Esophagus muscularis mucosa (tissue), 3 donors: Measurements from ENCODE around the gene TRAPPC2L.

Experiments
- POLR2A ChIP-seq: fragments of 450-650 bp; IDR thresholded peaks from one replicate; pipeline ENCODE4 v1.6.1; 2017; ENCODE audit warnings: antibody characterized with exemption, moderate library complexity, mild to moderate bottlenecking, low read depth
- TF ChIP-seq, protein P1 (sequence below), 3 experiments: fragments of 200-600 bp in 2 of 3; fragments of 450-650 bp in 1 of 3; sonication (generic) in 2 of 3; IDR thresholded peaks; one replicate each; pipeline ENCODE4 v1.5.1; 2017 to 2019; ENCODE audit warnings: antibody characterized with exemption in 3 of 3, mild to moderate bottlenecking in 2 of 3, moderate library complexity in 1 of 3

- no peak for TF ChIP-seq POLR2A
- TF ChIP-seq, protein P1, sequence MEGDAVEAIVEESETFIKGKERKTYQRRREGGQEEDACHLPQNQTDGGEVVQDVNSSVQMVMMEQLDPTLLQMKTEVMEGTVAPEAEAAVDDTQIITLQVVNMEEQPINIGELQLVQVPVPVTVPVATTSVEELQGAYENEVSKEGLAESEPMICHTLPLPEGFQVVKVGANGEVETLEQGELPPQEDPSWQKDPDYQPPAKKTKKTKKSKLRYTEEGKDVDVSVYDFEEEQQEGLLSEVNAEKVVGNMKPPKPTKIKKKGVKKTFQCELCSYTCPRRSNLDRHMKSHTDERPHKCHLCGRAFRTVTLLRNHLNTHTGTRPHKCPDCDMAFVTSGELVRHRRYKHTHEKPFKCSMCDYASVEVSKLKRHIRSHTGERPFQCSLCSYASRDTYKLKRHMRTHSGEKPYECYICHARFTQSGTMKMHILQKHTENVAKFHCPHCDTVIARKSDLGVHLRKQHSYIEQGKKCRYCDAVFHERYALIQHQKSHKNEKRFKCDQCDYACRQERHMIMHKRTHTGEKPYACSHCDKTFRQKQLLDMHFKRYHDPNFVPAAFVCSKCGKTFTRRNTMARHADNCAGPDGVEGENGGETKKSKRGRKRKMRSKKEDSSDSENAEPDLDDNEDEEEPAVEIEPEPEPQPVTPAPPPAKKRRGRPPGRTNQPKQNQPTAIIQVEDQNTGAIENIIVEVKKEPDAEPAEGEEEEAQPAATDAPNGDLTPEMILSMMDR (IDR thresholded peaks at IDR 0.05) = no peak
Observed at GRCh38 chr16:88893127-88893968, 36.4 kb downstream of the TRAPPC2L start.
